ENCODE measurements around the gene DNAAF8.

GRCh38 chr16:4724661-4725270 is 9.6 kb upstream of the DNAAF8 start:
- TF ChIP-seq POLR2A (IDR thresholded peaks at IDR 0.05) (no peak), CTCF (IDR thresholded peaks at IDR 0.05) (no peak), EP300 (IDR thresholded peaks at IDR 0.05) (no peak)

Data from tibial nerve (tissue), 4 donors.